HepG2 (cell line): ENCODE data around the gene HOXA4. TPM values are rescaled to one million over a fixed set of nuclear protein-coding genes. Genes with fewer than 3 reads are reported as not detected.

Experiments
- AHDC1 ChIP-seq: sonication (generic); formaldehyde crosslinking; IDR thresholded peaks from 2 replicates; pipeline ENCODE4 v1.5.1; 2020; ENCODE audit warnings: mild to moderate bottlenecking, missing genetic modification reagents, borderline replicate concordance
- ARID3A ChIP-seq: IDR thresholded peaks from 2 replicates; pipeline ENCODE4 v1.6.1; 2012; ENCODE audit warnings: low read depth, low read length, improper control_type of control experiment
- BCL6 ChIP-seq: IDR thresholded peaks from 2 replicates; pipeline ENCODE4 v1.6.1; 2016; ENCODE audit warnings: missing genetic modification reagents, missing compliant biosample characterization
- FOSL1 ChIP-seq: sonication (generic); formaldehyde crosslinking; IDR thresholded peaks from 2 replicates; pipeline ENCODE4 v1.9.0; 2021; ENCODE audit warnings: missing genetic modification reagents, borderline replicate concordance
- GABPB1 ChIP-seq: IDR thresholded peaks from 2 replicates; pipeline ENCODE4 v1.6.1; 2016; ENCODE audit warnings: mild to moderate bottlenecking, missing genetic modification reagents, moderate library complexity, missing compliant biosample characterization
- GZF1 ChIP-seq: sonication (generic); formaldehyde crosslinking; IDR thresholded peaks from 2 replicates; pipeline ENCODE4 v1.5.1; 2020; ENCODE audit warnings: mild to moderate bottlenecking, missing genetic modification reagents
- HNF1B ChIP-seq: sonication (generic); formaldehyde crosslinking; IDR thresholded peaks from 2 replicates; pipeline ENCODE4 v1.5.1; 2020; ENCODE audit warnings: mild to moderate bottlenecking, moderate library complexity, missing genetic modification reagents
- HOXD1 ChIP-seq: sonication (generic); formaldehyde crosslinking; IDR thresholded peaks from 2 replicates; pipeline ENCODE4 v1.5.0; 2020; ENCODE audit warnings: missing genetic modification reagents
- MZF1 ChIP-seq: sonication (generic); formaldehyde crosslinking; IDR thresholded peaks from 2 replicates; pipeline ENCODE4 v1.8.1; 2023; ENCODE audit warnings: mild to moderate bottlenecking, missing genetic modification reagents, borderline replicate concordance
- NONO ChIP-seq, 2 experiments: fragments of 450-650 bp in 1 of 2; sonication (generic) in 1 of 2; formaldehyde crosslinking in 1 of 2; IDR thresholded peaks in 1 of 2; conservative IDR thresholded peaks in 1 of 2; 2 replicates each; pipeline versions ENCODE4 v1.6.1 to v1.8.0; 2017 to 2022; ENCODE audit warnings: mild to moderate bottlenecking in 1 of 2, missing genetic modification reagents in 1 of 2, moderate library complexity in 1 of 2
- RBM39 ChIP-seq: fragments of 200-400 bp; formaldehyde crosslinking; IDR thresholded peaks from one replicate; pipeline ENCODE4 v1.6.1; 2018; ENCODE audit warnings: antibody characterized with exemption, mild to moderate bottlenecking, low read depth, low read length; ENCODE audit not compliant: poor library complexity, severe bottlenecking
- REL ChIP-seq: sonication (generic); formaldehyde crosslinking; conservative IDR thresholded peaks from 2 replicates; pipeline ENCODE4 v1.8.0; 2022; ENCODE audit warnings: mild to moderate bottlenecking, missing genetic modification reagents, moderate library complexity
- SALL1 ChIP-seq: sonication (generic); formaldehyde crosslinking; IDR thresholded peaks from 2 replicates; pipeline ENCODE4 v1.8.0; 2022; ENCODE audit warnings: mild to moderate bottlenecking, missing genetic modification reagents
- TBL1XR1 ChIP-seq: fragments of 150-350 bp; IDR thresholded peaks from 2 replicates; pipeline ENCODE4 v1.6.1; 2014; ENCODE audit warnings: borderline replicate concordance, low read length; ENCODE audit not compliant: partially characterized antibody
- ZFP36L2 ChIP-seq: sonication (generic); formaldehyde crosslinking; IDR thresholded peaks from 2 replicates; pipeline ENCODE4 v1.4.0; 2020; ENCODE audit warnings: missing genetic modification reagents
- ZNF260 ChIP-seq: sonication (generic); formaldehyde crosslinking; IDR thresholded peaks from 2 replicates; pipeline ENCODE4 v1.4.0; 2020; ENCODE audit warnings: missing genetic modification reagents, low read depth, mild to moderate bottlenecking, borderline replicate concordance
- ZNF496 ChIP-seq: sonication (generic); formaldehyde crosslinking; IDR thresholded peaks from 2 replicates; pipeline ENCODE4 v1.8.1; 2023; ENCODE audit warnings: mild to moderate bottlenecking, moderate library complexity, missing genetic modification reagents; ENCODE audit not compliant: insufficient replicate concordance
- ZNF547 ChIP-seq: sonication (generic); formaldehyde crosslinking; IDR thresholded peaks from 2 replicates; pipeline ENCODE4 v1.5.1; 2020; ENCODE audit warnings: mild to moderate bottlenecking, missing genetic modification reagents
- ZNF558 ChIP-seq: sonication (generic); formaldehyde crosslinking; IDR thresholded peaks from 2 replicates; pipeline ENCODE4 v1.9.0; 2022; ENCODE audit warnings: mild to moderate bottlenecking, missing genetic modification reagents, borderline replicate concordance
- polyA plus RNA-seq, 8 experiments: library from polyadenylated mRNA; depleted of rRNA in 3 of 8; stranded (reverse) in 7 of 8; unstranded in 1 of 8; fragments of >200 nt; fragmentation: Illumina TruSeq in 4 of 8; extraction: Trizol in 4 of 8; gene quantifications; 2 replicates each; pipeline versions ENCODE4 v1.2.1 to v1.2.3, GENCODE V29; 2011 to 2016; ENCODE audit warnings: low read depth in 4 of 8, missing spikeins in 1 of 8, mixed read lengths in 1 of 8; ENCODE audit not compliant: insufficient read depth in 1 of 8
- total RNA-seq, 5 experiments: library from RNA; depleted of rRNA; stranded (reverse); fragments of >200 nt; fragmentation: Illumina TruSeq; extraction: Trizol; gene quantifications; 2 replicates each; pipeline ENCODE4 v1.2.3, GENCODE V29; 2016; ENCODE audit warnings: low read depth in 1 of 5

HOXA4 gene
- total and polyA plus RNA-seq, 2 of the 13 experiments (the other 11 are each of a cell fraction or from before 2014, with no cell fraction given) = 2.4 to 5.4 TPM

GRCh38 chr7:27179503-27180430 lies 49.2 kb upstream of the HOXA4 start (continued):
- no peak for TF ChIP-seq ZNF547 (CRISPR knock-in tag)
- TF ChIP-seq NONO (IDR thresholded peaks at IDR 0.05) = no peak
- TF ChIP-seq NONO (CRISPR knock-in tag; conservative IDR thresholded peaks at IDR 0.05) = no peak
- no peak for TF ChIP-seq ZFP36L2 (CRISPR knock-in tag)
- no peak for TF ChIP-seq HOXD1 (CRISPR knock-in tag)
- TF ChIP-seq ZNF496 (CRISPR knock-in tag) = no peak
- TF ChIP-seq GZF1 = no peak
- no peak for TF ChIP-seq MZF1 (CRISPR knock-in tag)
- 0 out of 2 replicates have a peak, but pooled peaks have one; percentile 11 for TF ChIP-seq SALL1 (CRISPR knock-in tag)
- no peak for TF ChIP-seq ZNF558 (CRISPR knock-in tag)
- 0 out of 2 replicates have a peak, but pooled peaks have one; percentile 13 for TF ChIP-seq ARID3A
- peak; percentile 37; the same call in 1 of the 2 replicates for TF ChIP-seq GABPB1 (CRISPR knock-in tag)
- TF ChIP-seq AHDC1 = no peak
- TF ChIP-seq REL (CRISPR knock-in tag) = no peak
- no peak for TF ChIP-seq FOSL1
- TF ChIP-seq TBL1XR1 = no peak
- TF ChIP-seq ZNF260 = no peak
- TF ChIP-seq BCL6 (CRISPR knock-in tag) = peak; percentile 32; the same call in 1 of the 2 replicates
- peak; percentile 30 for TF ChIP-seq RBM39
- TF ChIP-seq HNF1B (CRISPR knock-in tag) = no peak
